ENCODE measurements around the gene UBR4. TPM values are rescaled to one million over a fixed set of nuclear protein-coding genes. Genes with fewer than 3 reads are reported as not detected.

UBR4 gene
- polyA plus RNA-seq, 1 donor (not counting 4 experiments of a cell fraction or from before 2014, with no cell fraction given), result 39.0 TPM

DNA sequence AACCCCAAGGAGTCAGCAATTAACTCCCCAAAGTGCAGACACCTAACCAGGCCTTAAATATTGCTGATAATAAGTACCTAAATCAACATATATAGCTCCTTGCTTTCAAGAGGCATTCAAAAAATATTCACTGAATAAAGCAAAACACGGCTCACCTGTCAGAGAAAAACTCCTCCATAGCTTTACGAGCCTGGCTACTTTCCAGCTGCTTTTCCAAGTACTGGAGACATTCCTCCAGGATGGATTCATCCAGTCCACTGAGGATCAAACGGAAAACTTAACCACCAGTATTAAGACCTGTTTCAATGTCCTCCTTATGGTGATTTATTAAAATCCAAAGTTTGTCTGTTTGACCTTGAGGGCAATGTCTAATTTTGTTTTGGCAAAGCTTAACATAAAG is 44.6 kb downstream of the UBR4 start:
- H3K36me3 ChIP-seq (ENCODE audit: control insufficient read depth in 2 of 2, extremely low read depth in 1 of 2, insufficient read depth in 2 of 2, low read length in 2 of 2), result peaks cover 50 to 56% of the 10 kb centered on the region in 2 experiments

DNA sequence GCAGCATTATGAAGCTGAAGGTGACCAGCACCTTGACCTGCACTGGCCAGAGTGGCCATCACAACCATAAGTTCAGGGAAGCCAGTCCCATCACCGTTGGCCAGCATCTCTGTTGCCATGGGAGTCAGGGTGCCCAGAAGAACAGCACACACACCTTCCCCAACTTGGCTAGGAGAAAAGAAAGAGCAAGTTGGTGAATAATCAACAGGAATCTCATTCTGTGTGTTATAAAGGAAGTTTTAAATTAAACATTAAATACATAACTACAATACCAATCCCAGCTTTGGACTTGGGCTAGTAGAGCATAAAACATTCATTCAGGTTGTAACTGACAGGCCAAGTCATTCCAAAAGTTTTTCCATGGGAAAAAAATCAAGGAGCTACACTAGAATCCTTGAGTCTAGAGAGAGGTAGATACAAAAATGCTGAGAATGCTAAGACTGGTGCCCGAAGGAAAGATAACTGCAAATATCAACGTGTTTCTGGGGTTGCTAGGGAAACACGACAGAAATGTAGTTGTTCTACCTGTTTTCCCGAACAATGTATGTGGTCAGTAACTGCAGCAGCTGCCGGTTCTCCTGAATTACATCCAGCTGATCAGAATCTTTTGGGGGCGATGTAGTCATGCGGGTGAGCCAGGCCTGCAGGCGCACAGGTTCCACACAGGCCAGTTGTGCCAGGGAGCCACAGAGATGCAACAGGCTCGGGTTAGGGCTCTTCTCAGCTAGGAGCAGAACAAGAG is 45.6 kb downstream of the UBR4 start:
- FAIRE-seq (no peak), DNase-seq (ENCODE audit: low read depth, low spot score) (no peak)
- Histone ChIP-seq H2AFZ (ENCODE audit: control insufficient read depth, low read length) (no peak overlapping the region), H3K4me3 (ENCODE audit: control insufficient read depth in 2 of 3, extremely low read depth in 1 of 3, insufficient read depth in 2 of 3, low read depth in 1 of 3, low read length in 3 of 3) (no peak overlapping the region), H3K4me1 (ENCODE audit: control insufficient read depth, extremely low read depth, insufficient read depth, low read length) (no peaks in the 10 kb centered on the region), H3K36me3 (ENCODE audit: control insufficient read depth in 2 of 2, extremely low read depth in 1 of 2, insufficient read depth in 2 of 2, low read length in 2 of 2) (peaks cover 52 to 62% of the 10 kb centered on the region in 2 experiments), H3K9me1 (ENCODE audit: control insufficient read depth, extremely low read depth, insufficient read depth, low read length) (no peaks in the 10 kb centered on the region), H3K27ac (ENCODE audit: control insufficient read depth, insufficient read depth, low read length) (no peak overlapping the region), H3K79me2 (ENCODE audit: control insufficient read depth, insufficient read depth, low read length) (no peaks in the 10 kb centered on the region), H3K27me3 (ENCODE audit: control insufficient read depth, extremely low read depth, insufficient read depth, low read length) (no peaks in the 10 kb centered on the region), H4K20me1 (ENCODE audit: control insufficient read depth, extremely low read depth, insufficient read depth, low read length) (no peaks in the 10 kb centered on the region), H3K4me2 (ENCODE audit: control insufficient read depth, extremely low read depth, insufficient read depth, low read depth, low read length) (no peak overlapping the region), H3K9ac (ENCODE audit: control insufficient read depth, extremely low read depth, insufficient read depth, low read length) (no peak overlapping the region), H3K9me3 (ENCODE audit: control insufficient read depth, low read depth, low read length) (no peaks in the 10 kb centered on the region)
- TF ChIP-seq, protein P1, sequence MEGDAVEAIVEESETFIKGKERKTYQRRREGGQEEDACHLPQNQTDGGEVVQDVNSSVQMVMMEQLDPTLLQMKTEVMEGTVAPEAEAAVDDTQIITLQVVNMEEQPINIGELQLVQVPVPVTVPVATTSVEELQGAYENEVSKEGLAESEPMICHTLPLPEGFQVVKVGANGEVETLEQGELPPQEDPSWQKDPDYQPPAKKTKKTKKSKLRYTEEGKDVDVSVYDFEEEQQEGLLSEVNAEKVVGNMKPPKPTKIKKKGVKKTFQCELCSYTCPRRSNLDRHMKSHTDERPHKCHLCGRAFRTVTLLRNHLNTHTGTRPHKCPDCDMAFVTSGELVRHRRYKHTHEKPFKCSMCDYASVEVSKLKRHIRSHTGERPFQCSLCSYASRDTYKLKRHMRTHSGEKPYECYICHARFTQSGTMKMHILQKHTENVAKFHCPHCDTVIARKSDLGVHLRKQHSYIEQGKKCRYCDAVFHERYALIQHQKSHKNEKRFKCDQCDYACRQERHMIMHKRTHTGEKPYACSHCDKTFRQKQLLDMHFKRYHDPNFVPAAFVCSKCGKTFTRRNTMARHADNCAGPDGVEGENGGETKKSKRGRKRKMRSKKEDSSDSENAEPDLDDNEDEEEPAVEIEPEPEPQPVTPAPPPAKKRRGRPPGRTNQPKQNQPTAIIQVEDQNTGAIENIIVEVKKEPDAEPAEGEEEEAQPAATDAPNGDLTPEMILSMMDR (optimal IDR thresholded peaks at IDR 0.05 in 1 of 3, IDR thresholded peaks at IDR 0.05 in 1 of 3, conservative IDR thresholded peaks at IDR 0.05 in 1 of 3; ENCODE audit: extremely low read depth in 1 of 3, insufficient read depth in 2 of 3, low read length in 3 of 3), result no peak
- TF ChIP-seq EZH2 (IDR thresholded peaks at IDR 0.05; ENCODE audit: low read length), result no peak
- dilution Hi-C loops (cut with MboI; ENCODE audit: extremely low pct_ligation_motif_present, low sequenced_read_pairs), result no loop called here

More for the DNA sequence above, 44.6 kb downstream of the UBR4 start:
- no peak for FAIRE-seq
- no peaks in the 10 kb centered on the region for H3K9me3 ChIP-seq (ENCODE audit: control insufficient read depth, low read depth, low read length)
- H3K9ac ChIP-seq (ENCODE audit: control insufficient read depth, extremely low read depth, insufficient read depth, low read length), result no peak overlapping the region
- H3K4me2 ChIP-seq (ENCODE audit: control insufficient read depth, extremely low read depth, insufficient read depth, low read depth, low read length), result no peak overlapping the region
- no peaks in the 10 kb centered on the region for H3K27me3 ChIP-seq (ENCODE audit: control insufficient read depth, extremely low read depth, insufficient read depth, low read length)
- H3K27ac ChIP-seq (ENCODE audit: control insufficient read depth, insufficient read depth, low read length), result no peak overlapping the region
- no peak overlapping the region for H3K4me3 ChIP-seq (ENCODE audit: control insufficient read depth in 2 of 3, extremely low read depth in 1 of 3, insufficient read depth in 2 of 3, low read depth in 1 of 3, low read length in 3 of 3)
- H3K4me1 ChIP-seq (ENCODE audit: control insufficient read depth, extremely low read depth, insufficient read depth, low read length), result no peaks in the 10 kb centered on the region
- DNase-seq (ENCODE audit: low read depth, low spot score), result no peak
- H2AFZ ChIP-seq (ENCODE audit: control insufficient read depth, low read length), result no peak overlapping the region
- TF ChIP-seq, protein P1 (optimal IDR thresholded peaks at IDR 0.05 in 1 of 3, IDR thresholded peaks at IDR 0.05 in 1 of 3, conservative IDR thresholded peaks at IDR 0.05 in 1 of 3; ENCODE audit: extremely low read depth in 1 of 3, insufficient read depth in 2 of 3, low read length in 3 of 3), result no peak
- TF ChIP-seq EZH2 (IDR thresholded peaks at IDR 0.05; ENCODE audit: low read length), result no peak
- H3K79me2 ChIP-seq (ENCODE audit: control insufficient read depth, insufficient read depth, low read length), result no peaks in the 10 kb centered on the region
- no peaks in the 10 kb centered on the region for H4K20me1 ChIP-seq (ENCODE audit: control insufficient read depth, extremely low read depth, insufficient read depth, low read length)
- no peaks in the 10 kb centered on the region for H3K9me1 ChIP-seq (ENCODE audit: control insufficient read depth, extremely low read depth, insufficient read depth, low read length)
- dilution Hi-C loops (cut with MboI; ENCODE audit: extremely low pct_ligation_motif_present, low sequenced_read_pairs), result no loop called here

Data from keratinocyte (primary cell).